H9 (cell line): ENCODE measurements around the gene ALAS1. TPM values are rescaled to one million over a fixed set of nuclear protein-coding genes. Genes with fewer than 3 reads are reported as not detected.

Experiments used
- DNase-seq: peaks from one replicate; pipeline ENCODE4 v3.0.0-alpha.2; 2017
- H2AFZ ChIP-seq: one replicate; pipeline ENCODE4 v1.6.1; 2013; ENCODE audit warnings: mild to moderate bottlenecking, low read length, control low read depth, moderate library complexity
- H2AK5ac ChIP-seq: 2 replicates; pipeline ENCODE4 v1.6.1; 2013; ENCODE audit warnings: low read length, control low read depth, mixed read lengths; ENCODE audit not compliant: insufficient read length
- H2BK120ac ChIP-seq: one replicate; pipeline ENCODE4 v1.6.1; 2013; ENCODE audit warnings: low read depth, mild to moderate bottlenecking, low read length, control low read depth, inconsistent platforms; ENCODE audit not compliant: poor library complexity, severe bottlenecking
- H2BK12ac ChIP-seq: 2 replicates; pipeline ENCODE4 v1.6.1; 2013; ENCODE audit warnings: low read length, control low read depth, mixed read lengths, low read depth; ENCODE audit not compliant: insufficient read length
- H2BK15ac ChIP-seq: 2 replicates; pipeline ENCODE4 v1.6.1; 2013; ENCODE audit warnings: low read depth, low read length, control low read depth
- H2BK20ac ChIP-seq: one replicate; pipeline ENCODE4 v1.6.1; 2013; ENCODE audit warnings: low read depth, mild to moderate bottlenecking, low read length, control low read depth, inconsistent platforms; ENCODE audit not compliant: poor library complexity, severe bottlenecking
- H2BK5ac ChIP-seq: 2 replicates; pipeline ENCODE4 v1.6.1; 2013; ENCODE audit warnings: low read length, control low read depth, mixed read lengths; ENCODE audit not compliant: insufficient read length
- H3K14ac ChIP-seq: 2 replicates; pipeline ENCODE4 v1.6.1; 2013; ENCODE audit warnings: low read length, control low read depth; ENCODE audit not compliant: insufficient read depth
- H3K18ac ChIP-seq: 2 replicates; pipeline ENCODE4 v1.6.1; 2013; ENCODE audit warnings: low read depth, mild to moderate bottlenecking, mixed read lengths, low read length, control low read depth; ENCODE audit not compliant: insufficient read length
- H3K23ac ChIP-seq: 2 replicates; pipeline ENCODE4 v1.6.1; 2013; ENCODE audit warnings: low read length, control low read depth, mixed read lengths, low read depth; ENCODE audit not compliant: insufficient read length
- H3K23me2 ChIP-seq: 2 replicates; pipeline ENCODE4 v1.6.1; 2013; ENCODE audit warnings: low read depth, mild to moderate bottlenecking, mixed read lengths, low read length, control low read depth; ENCODE audit not compliant: insufficient read length, poor library complexity, severe bottlenecking
- H3K27ac ChIP-seq: 2 replicates; pipeline ENCODE4 v1.5.1; 2013; ENCODE audit warnings: low read length, control low read depth, mixed read lengths, low read depth; ENCODE audit not compliant: insufficient read length
- H3K27me3 ChIP-seq: 2 replicates; pipeline ENCODE4 v1.6.1; 2013; ENCODE audit warnings: low read length, control low read depth, inconsistent platforms; ENCODE audit not compliant: insufficient read depth
- H3K4ac ChIP-seq: 2 replicates; pipeline ENCODE4 v1.6.1; 2013; ENCODE audit warnings: low read depth, mild to moderate bottlenecking, control low read depth, inconsistent platforms, low read length, moderate library complexity
- H3K4me1 ChIP-seq: 2 replicates; pipeline ENCODE4 v1.6.1; 2013; ENCODE audit warnings: low read length, control low read depth, inconsistent platforms; ENCODE audit not compliant: insufficient read depth
- H3K4me2 ChIP-seq: 2 replicates; pipeline ENCODE4 v1.6.1; 2013; ENCODE audit warnings: low read length, control low read depth, mixed read lengths; ENCODE audit not compliant: insufficient read length, insufficient read depth
- H3K56ac ChIP-seq: 2 replicates; pipeline ENCODE4 v1.6.1; 2013; ENCODE audit warnings: low read depth, mild to moderate bottlenecking, mixed read lengths, low read length, control low read depth; ENCODE audit not compliant: insufficient read length
- H3K79me1 ChIP-seq: 2 replicates; pipeline ENCODE4 v1.6.1; 2013; ENCODE audit warnings: low read depth, mild to moderate bottlenecking, moderate library complexity, low read length, control low read depth, inconsistent platforms; ENCODE audit not compliant: insufficient read depth, poor library complexity, severe bottlenecking
- H3K79me2 ChIP-seq: 2 replicates; pipeline ENCODE4 v1.6.1; 2013; ENCODE audit warnings: low read length, control low read depth, inconsistent platforms; ENCODE audit not compliant: insufficient read depth
- H3K9ac ChIP-seq: 2 replicates; pipeline ENCODE4 v1.6.1; 2013; ENCODE audit warnings: low read length, control low read depth, mixed read lengths; ENCODE audit not compliant: insufficient read length; ENCODE audit errors: extremely low read depth
- H3K9me3 ChIP-seq: one replicate; pipeline ENCODE4 v1.6.1; 2013; ENCODE audit warnings: low read depth, low read length, inconsistent platforms; ENCODE audit not compliant: control insufficient read depth
- H3T11ph ChIP-seq: one replicate; pipeline ENCODE4 v1.6.1; 2013; ENCODE audit warnings: mild to moderate bottlenecking, low read length, control low read depth, inconsistent platforms
- H4K20me1 ChIP-seq: one replicate; pipeline ENCODE4 v1.6.1; 2013; ENCODE audit not compliant: control insufficient read depth, insufficient read length, insufficient read depth
- H4K5ac ChIP-seq: 2 replicates; pipeline ENCODE4 v1.6.1; 2013; ENCODE audit warnings: low read depth, mild to moderate bottlenecking, mixed read lengths, low read length, control low read depth; ENCODE audit not compliant: insufficient read length
- H4K8ac ChIP-seq: replicated peaks from 2 replicates; pipeline ENCODE4 v1.6.1; 2013; ENCODE audit warnings: low read length, control low read depth, mixed read lengths, low read depth; ENCODE audit not compliant: insufficient read length
- H4K91ac ChIP-seq: 2 replicates; pipeline ENCODE4 v1.6.1; 2013; ENCODE audit warnings: low read depth, mild to moderate bottlenecking, moderate library complexity, mixed read lengths, low read length, control low read depth; ENCODE audit not compliant: insufficient read length
- H3K27ac Mint-ChIP-seq, 3 experiments: 2 replicates in 2 of 3; 3 replicates in 1 of 3; pipeline ENCODE4 v1.8.0; 2020 to 2021; ENCODE audit warnings: mixed read lengths in 3 of 3, mild to moderate bottlenecking in 1 of 3, moderate library complexity in 1 of 3
- H3K27me3 Mint-ChIP-seq: 2 replicates; pipeline ENCODE4 v1.8.0; 2021; ENCODE audit warnings: low read depth, mild to moderate bottlenecking, moderate library complexity, mixed read lengths
- H3K36me3 Mint-ChIP-seq, 3 experiments: 2 replicates in 2 of 3; 3 replicates in 1 of 3; pipeline ENCODE4 v1.8.0; 2020 to 2021; ENCODE audit warnings: low read depth in 3 of 3, mixed read lengths in 3 of 3; ENCODE audit not compliant: insufficient read depth in 1 of 3
- H3K4me1 Mint-ChIP-seq, 2 experiments: 2 replicates each; pipeline ENCODE4 v1.8.0; 2020; ENCODE audit warnings: mixed read lengths in 2 of 2
- H3K4me3 Mint-ChIP-seq, 2 experiments: 2 replicates in 1 of 2; 3 replicates in 1 of 2; pipeline ENCODE4 v1.8.0; 2020 to 2021; ENCODE audit warnings: mild to moderate bottlenecking in 2 of 2, mixed read lengths in 2 of 2, moderate library complexity in 1 of 2
- H3K9me3 Mint-ChIP-seq, 2 experiments: 2 replicates in 1 of 2; 3 replicates in 1 of 2; pipeline ENCODE4 v1.8.0; 2020; ENCODE audit warnings: mild to moderate bottlenecking in 2 of 2, mixed read lengths in 2 of 2, moderate library complexity in 1 of 2
- CTCF ChIP-seq: fragments of 200-600 bp; sonication (generic); conservative IDR thresholded peaks from 3 replicates; pipeline ENCODE4 v1.8.0; 2021; ENCODE audit warnings: antibody characterized with exemption, mild to moderate bottlenecking
- WGBS: extraction: QIAGEN DNeasy Blood & Tissue Kit; methylation state at CpG from one replicate; pipeline ENCODE4 v1.1.7; 2013; ENCODE audit warnings: missing lambda C conversion rate, low lambda C conversion rate, mixed read lengths; ENCODE audit not compliant: insufficient read length; ENCODE audit errors: extremely low coverage; 5-methylcytosine and 5-hydroxymethylcytosine counted together
- total RNA-seq: library from RNA; stranded (reverse); gene quantifications from 2 replicates; pipeline ENCODE4 v1.2.1, GENCODE V29; 2021

The ALAS1 gene
- total RNA-seq, 1 experiment from 2014 or later = 39.1 TPM

- H3K27ac Mint-ChIP-seq = no peak overlapping the region
- no peaks in the 10 kb centered on the region for H3K4me1 ChIP-seq
- no peak overlapping the region for H2BK20ac ChIP-seq
- H4K5ac ChIP-seq = no peak overlapping the region
- H2BK12ac ChIP-seq = no peak overlapping the region
- H3T11ph ChIP-seq = no peak overlapping the region
- H3K18ac ChIP-seq = no peak overlapping the region
- peaks cover 14% of the 10 kb centered on the region; the same call in 1 of the 2 replicates for H3K27me3 ChIP-seq
- H3K56ac ChIP-seq = no peak overlapping the region
- H3K23ac ChIP-seq = no peak overlapping the region
- H3K27me3 Mint-ChIP-seq = peaks cover 46% of the 10 kb centered on the region
- H4K8ac ChIP-seq = no peak overlapping the region
- H3K9ac ChIP-seq = no peak overlapping the region
- H3K14ac ChIP-seq = no peak overlapping the region; the same call in 1 of the 2 replicates
- H2BK15ac ChIP-seq = no peak overlapping the region
- H3K4me3 Mint-ChIP-seq = peak overlapping the region; percentile 62 to 77
- no peak overlapping the region for H2AFZ ChIP-seq
- H2AK5ac ChIP-seq = no peak overlapping the region
- H4K91ac ChIP-seq = no peak overlapping the region
- WGBS = no CpG with 5 or more reads among the region's 8 CpGs
- no peaks in the 10 kb centered on the region for H3K79me1 ChIP-seq
- DNase-seq = no peak
- no peaks in the 10 kb centered on the region for H4K20me1 ChIP-seq
- H3K9me3 ChIP-seq = no peaks in the 10 kb centered on the region
- H3K36me3 Mint-ChIP-seq = peaks cover 0 to 29% (median 2%) of the 10 kb centered on the region in 3 experiments; a peak in 3 of 7 replicates
- H3K4me2 ChIP-seq = peak overlapping the region; percentile 59
- no peak overlapping the region for H3K4ac ChIP-seq
- H3K9me3 Mint-ChIP-seq = peaks cover 0 to 5% of the 10 kb centered on the region in 2 experiments; a peak in 2 of 5 replicates
- H3K79me2 ChIP-seq = no peaks in the 10 kb centered on the region
- H2BK5ac ChIP-seq = no peak overlapping the region
- no peak for TF ChIP-seq CTCF
- no peak overlapping the region for H3K27ac ChIP-seq
- peaks cover 3% of the 10 kb centered on the region for H3K23me2 ChIP-seq
- peaks cover 0 to 10% of the 10 kb centered on the region in 2 experiments; a peak in 3 of 4 replicates for H3K4me1 Mint-ChIP-seq
- no peak overlapping the region for H2BK120ac ChIP-seq
Observed at GRCh38 chr3:52246264-52246620, 48.3 kb downstream of the ALAS1 start.
